HG03025 (cell line): ENCODE results near the gene NFIA.

Source experiments
- ATAC-seq: cut with Tn5 transposase; IDR thresholded peaks from one replicate; pipeline ENCODE4 v1.9.1; 2021; ENCODE audit warnings: mild to moderate bottlenecking, moderate library complexity; ENCODE audit not compliant: unreplicated experiment, low FRiP score

The NFIA gene

GRCh38 chr1:61233121-61233660 lies 150.8 kb downstream of the NFIA start:
- no peak for ATAC-seq

- no peak for ATAC-seq
These were observed 152.2 kb downstream of the NFIA start for GRCh38 chr1:61234587-61234919.

- no peak for ATAC-seq
These were observed 154.8 kb downstream of the NFIA start for GRCh38 chr1:61237147-61237546.

GRCh38 chr1:61237659-61238358 lies 155.4 kb downstream of the NFIA start:
- ATAC-seq: no peak

- no peak for ATAC-seq
These were observed 156.0 kb downstream of the NFIA start for GRCh38 chr1:61238359-61238665.

- ATAC-seq: no peak
These were observed 158.5 kb downstream of the NFIA start for GRCh38 chr1:61240878-61241277.

- ATAC-seq: no peak
These were observed 159.1 kb downstream of the NFIA start for GRCh38 chr1:61241411-61241838.

GRCh38 chr1:61241973-61242381 lies 159.6 kb downstream of the NFIA start:
- no peak for ATAC-seq

- ATAC-seq: no peak
These were observed 161.8 kb downstream of the NFIA start for GRCh38 chr1:61244114-61244513.

GRCh38 chr1:61245696-61246400 lies 163.5 kb downstream of the NFIA start:
- ATAC-seq: no peak

- peak; percentile 81 for ATAC-seq
These were observed 164.9 kb downstream of the NFIA start for GRCh38 chr1:61247051-61247825.

GRCh38 chr1:61247881-61248752 lies 165.8 kb downstream of the NFIA start:
- ATAC-seq: no peak

- no peak for ATAC-seq
These were observed 168.6 kb downstream of the NFIA start for GRCh38 chr1:61250933-61251332.

GRCh38 chr1:61253059-61253735 lies 170.8 kb downstream of the NFIA start:
- no peak for ATAC-seq

GRCh38 chr1:61253912-61254633 lies 171.7 kb downstream of the NFIA start:
- ATAC-seq: no peak

GRCh38 chr1:61254634-61255357 lies 172.4 kb downstream of the NFIA start:
- no peak for ATAC-seq

GRCh38 chr1:61255358-61255703 lies 173.0 kb downstream of the NFIA start:
- ATAC-seq: no peak

- ATAC-seq: no peak
These were observed 177.2 kb downstream of the NFIA start for GRCh38 chr1:61259379-61260148.
